Natural killer cell (primary cell): ENCODE results near the gene DISP1. TPM values are rescaled to one million over a fixed set of nuclear protein-coding genes. Genes with fewer than 3 reads are reported as not detected.

Source experiments
- ATAC-seq, 3 donors: fragments of 150-1000 bp in 2 of 3; fragments of 200-7000 bp in 1 of 3; cut with Tn5 transposase; 1 replicate in 1 of 3; 2 replicates in 2 of 3; pipeline ENCODE4 v1.10.0; 2021; ENCODE audit warnings: mild to moderate bottlenecking in 2 of 3, moderate library complexity in 2 of 3
- DNase-seq, 2 donors: peaks; one replicate each; pipeline versions ENCODE4 v3.0.0 to v3.0.0-alpha.2; 2013 to 2021; ENCODE audit warnings: mixed read lengths in 1 of 2
- H3K27ac ChIP-seq: one replicate; pipeline ENCODE4 v1.5.1; 2013; ENCODE audit warnings: mild to moderate bottlenecking, low read length
- H3K27me3 ChIP-seq: one replicate; pipeline ENCODE4 v1.6.1; 2013; ENCODE audit warnings: low read length; ENCODE audit not compliant: control insufficient read depth, insufficient read depth
- H3K36me3 ChIP-seq: one replicate; pipeline ENCODE4 v1.6.1; 2013; ENCODE audit warnings: low read length; ENCODE audit not compliant: control insufficient read depth, insufficient read depth
- H3K4me1 ChIP-seq: one replicate; pipeline ENCODE4 v1.6.1; 2013; ENCODE audit warnings: low read length; ENCODE audit not compliant: control insufficient read depth, insufficient read depth
- H3K4me3 ChIP-seq: one replicate; pipeline ENCODE4 v1.5.1; 2013; ENCODE audit warnings: low read length
- H3K9me3 ChIP-seq: one replicate; pipeline ENCODE4 v1.6.1; 2013; ENCODE audit warnings: low read length; ENCODE audit not compliant: control insufficient read depth, insufficient read depth
- H3K27ac Mint-ChIP-seq, 2 donors: one replicate each; pipeline ENCODE4 v1.8.0; 2022; ENCODE audit warnings: mild to moderate bottlenecking in 2 of 2, mixed read lengths in 2 of 2, moderate library complexity in 1 of 2
- H3K27me3 Mint-ChIP-seq, 2 donors: one replicate each; pipeline ENCODE4 v1.8.0; 2022; ENCODE audit warnings: low read depth in 2 of 2, mixed read lengths in 2 of 2
- H3K36me3 Mint-ChIP-seq: one replicate; pipeline ENCODE4 v1.8.0; 2022; ENCODE audit warnings: mixed read lengths
- H3K4me1 Mint-ChIP-seq, 2 donors: one replicate each; pipeline ENCODE4 v1.8.0; 2022; ENCODE audit warnings: mixed read lengths in 2 of 2
- H3K4me3 Mint-ChIP-seq: one replicate; pipeline ENCODE4 v1.8.0; 2022; ENCODE audit warnings: mild to moderate bottlenecking, moderate library complexity, mixed read lengths
- H3K9me3 Mint-ChIP-seq, 2 donors: one replicate each; pipeline ENCODE4 v1.8.0; 2022; ENCODE audit warnings: mixed read lengths in 2 of 2
- WGBS: methylation state at CpG from one replicate; pipeline ENCODE4 v1.1.7; 2013; ENCODE audit warnings: missing lambda C conversion rate; ENCODE audit not compliant: insufficient coverage; 5-methylcytosine and 5-hydroxymethylcytosine counted together
- intact Hi-C: fragments of 100-400 bp; cut with micrococcal nuclease; formaldehyde crosslinking; loops from one replicate; pipeline ENCODE4 v1.14.2; 2022
- total RNA-seq, 4 donors: library from RNA; stranded (reverse); fragments of 120-200 nt in 1 of 4; gene quantifications; one replicate each; pipeline versions ENCODE4 v1.2.3 to v1.2.4, GENCODE V29; 2013 to 2022
- TF ChIP-seq, protein P1 (sequence below): fragments of 200-600 bp; IDR thresholded peaks from one replicate; pipeline ENCODE4 v1.8.0; 2022; ENCODE audit warnings: antibody characterized with exemption

DISP1 gene
- total RNA-seq, 3 donors from 2014 or later (not counting 1 experiment from before 2014, with no cell fraction given), result 3.7 to 6.0 (median 4.8) TPM

DNA sequence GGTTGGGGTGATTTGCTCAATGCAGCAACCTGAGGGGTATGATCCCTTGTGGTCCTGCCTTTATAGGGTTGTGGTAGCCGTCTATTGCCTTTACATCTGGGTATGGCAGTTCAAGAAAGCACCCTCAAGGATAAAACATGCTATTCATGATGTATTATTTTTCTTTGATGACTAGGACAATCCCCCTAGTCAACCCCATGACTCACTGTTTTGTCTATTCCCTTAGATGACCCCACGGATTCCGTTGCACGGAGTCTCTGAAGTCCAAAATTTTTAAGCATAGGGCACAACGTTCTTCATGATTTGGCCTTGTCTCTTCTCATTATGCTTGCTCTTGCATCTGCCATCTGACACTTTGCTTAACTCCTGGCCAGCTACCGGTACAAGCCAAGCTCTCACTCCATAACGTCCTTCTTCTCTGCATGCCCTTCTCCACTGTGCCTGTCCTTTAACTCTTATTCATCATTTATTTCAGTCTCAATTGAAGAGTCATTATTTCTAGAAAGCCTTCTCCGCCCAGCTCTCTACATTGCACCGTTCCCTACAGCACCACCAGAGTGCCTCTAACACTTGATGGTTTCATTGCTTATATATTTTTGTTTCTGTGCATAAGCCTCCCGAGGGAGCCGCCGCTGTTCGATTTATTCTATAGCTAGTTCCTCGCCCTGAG, 838 bp upstream of the DISP1 start:
- Mint-ChIP-seq H3K9me3 (no peaks in the 10 kb centered on the region), H3K27ac (peak overlapping the region; percentile 67 to 92), H3K27me3 (peaks cover 0 to 18% of the 10 kb centered on the region in 2 donors), H3K4me1 (peaks cover 25 to 28% of the 10 kb centered on the region in 2 donors), H3K4me3 (peak overlapping the region; percentile 94), H3K36me3 (no peaks in the 10 kb centered on the region)
- Histone ChIP-seq H3K36me3 (no peaks in the 10 kb centered on the region), H3K9me3 (no peaks in the 10 kb centered on the region), H3K4me3 (peak overlapping the region; percentile 94), H3K27me3 (no peaks in the 10 kb centered on the region), H3K27ac (peak overlapping the region; percentile 53), H3K4me1 (peaks cover 11% of the 10 kb centered on the region)
- TF ChIP-seq, protein P1, sequence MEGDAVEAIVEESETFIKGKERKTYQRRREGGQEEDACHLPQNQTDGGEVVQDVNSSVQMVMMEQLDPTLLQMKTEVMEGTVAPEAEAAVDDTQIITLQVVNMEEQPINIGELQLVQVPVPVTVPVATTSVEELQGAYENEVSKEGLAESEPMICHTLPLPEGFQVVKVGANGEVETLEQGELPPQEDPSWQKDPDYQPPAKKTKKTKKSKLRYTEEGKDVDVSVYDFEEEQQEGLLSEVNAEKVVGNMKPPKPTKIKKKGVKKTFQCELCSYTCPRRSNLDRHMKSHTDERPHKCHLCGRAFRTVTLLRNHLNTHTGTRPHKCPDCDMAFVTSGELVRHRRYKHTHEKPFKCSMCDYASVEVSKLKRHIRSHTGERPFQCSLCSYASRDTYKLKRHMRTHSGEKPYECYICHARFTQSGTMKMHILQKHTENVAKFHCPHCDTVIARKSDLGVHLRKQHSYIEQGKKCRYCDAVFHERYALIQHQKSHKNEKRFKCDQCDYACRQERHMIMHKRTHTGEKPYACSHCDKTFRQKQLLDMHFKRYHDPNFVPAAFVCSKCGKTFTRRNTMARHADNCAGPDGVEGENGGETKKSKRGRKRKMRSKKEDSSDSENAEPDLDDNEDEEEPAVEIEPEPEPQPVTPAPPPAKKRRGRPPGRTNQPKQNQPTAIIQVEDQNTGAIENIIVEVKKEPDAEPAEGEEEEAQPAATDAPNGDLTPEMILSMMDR, result no peak
- intact Hi-C loops, result no loop called here
- DNase-seq (no peak), ATAC-seq (no peak)
- WGBS, result 82% methylated on average over 13 of the region's 14 CpGs

DNA sequence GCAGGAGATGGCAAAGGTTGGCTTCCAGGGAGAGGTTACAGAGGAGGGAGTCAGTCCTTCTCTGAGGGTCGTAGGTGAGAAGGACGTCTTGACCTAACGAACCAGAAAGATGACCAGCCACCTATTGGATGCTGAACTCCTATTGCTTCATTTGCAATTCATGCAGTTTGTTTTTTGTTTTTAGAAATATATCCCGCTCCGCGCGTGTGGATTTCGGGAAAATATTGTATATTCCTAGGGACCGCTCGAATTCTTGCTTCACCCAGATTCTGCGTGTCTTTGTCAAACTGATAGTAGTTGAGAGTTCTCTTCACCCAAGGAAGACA, 564 bp downstream of the DISP1 start:
- intact Hi-C loops, result no loop called here

DNA sequence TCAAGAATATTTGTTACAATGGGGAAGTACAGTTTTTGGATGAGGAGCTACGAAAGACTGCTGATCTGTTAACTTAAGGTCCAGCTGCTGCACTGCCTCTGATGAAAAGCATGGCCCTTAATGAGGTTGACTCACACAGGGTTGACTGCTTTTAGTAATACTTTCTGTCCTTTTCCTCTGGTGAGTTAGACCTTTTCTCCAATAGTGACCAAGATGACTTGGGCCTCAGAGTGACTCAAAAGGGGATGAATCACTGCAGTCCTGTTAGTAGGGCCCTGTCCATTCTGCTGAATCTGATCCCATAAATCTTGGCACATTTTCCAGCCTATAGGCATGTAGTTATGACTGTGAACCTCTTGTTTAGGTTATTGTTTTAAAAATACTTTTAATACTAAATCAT, 2.7 kb downstream of the DISP1 start:
- 90% methylated on average over 1 of the region's 1 CpG for WGBS
- H3K4me3 Mint-ChIP-seq, result peak overlapping the region; percentile 32

More for the DNA sequence above, 564 bp downstream of the DISP1 start:
- Mint-ChIP-seq H3K4me1 (peaks cover 25 to 28% of the 10 kb centered on the region in 2 donors), H3K27me3 (peaks cover 0 to 15% of the 10 kb centered on the region in 2 donors), H3K4me3 (peak overlapping the region; percentile 94), H3K36me3 (no peaks in the 10 kb centered on the region), H3K27ac (peak overlapping the region; percentile 67 to 92), H3K9me3 (no peaks in the 10 kb centered on the region)
- ATAC-seq, result no peak
- peak overlapping the region; percentile 94 for H3K4me3 ChIP-seq
- H3K27me3 ChIP-seq, result no peaks in the 10 kb centered on the region
- TF ChIP-seq, protein P1, result no peak
- no peak for DNase-seq
- WGBS, result 6% methylated on average over 10 of the region's 11 CpGs
- H3K9me3 ChIP-seq, result no peaks in the 10 kb centered on the region
- peak overlapping the region; percentile 72 for H3K27ac ChIP-seq
- peaks cover 11% of the 10 kb centered on the region for H3K4me1 ChIP-seq
- no peaks in the 10 kb centered on the region for H3K36me3 ChIP-seq

More for the DNA sequence above, 2.7 kb downstream of the DISP1 start:
- H3K4me3 ChIP-seq, result no peak overlapping the region
- no peaks in the 10 kb centered on the region for H3K9me3 Mint-ChIP-seq
- H3K4me1 Mint-ChIP-seq, result peaks cover 28 to 29% of the 10 kb centered on the region in 2 donors
- no peaks in the 10 kb centered on the region for H3K27me3 ChIP-seq
- DNase-seq, result no peak
- H3K9me3 ChIP-seq, result no peaks in the 10 kb centered on the region
- intact Hi-C loops, result no loop called here
- H3K36me3 Mint-ChIP-seq, result no peaks in the 10 kb centered on the region
- no peak for ATAC-seq
- H3K4me1 ChIP-seq, result peaks cover 11% of the 10 kb centered on the region
- peaks cover 0 to 2% of the 10 kb centered on the region in 2 donors for H3K27me3 Mint-ChIP-seq
- H3K27ac ChIP-seq, result no peak overlapping the region
- no peak overlapping the region for H3K27ac Mint-ChIP-seq
- no peaks in the 10 kb centered on the region for H3K36me3 ChIP-seq
- TF ChIP-seq, protein P1, result no peak
